ENCODE measurements around the gene MYL11.
"Not testable (repeated sequence)": the region's sequence is repeated elsewhere in the genome, so short reads cannot be mapped to it uniquely, and the experiment has no call there.

Gene MYL11

GRCh38 chr16:30374538-30374937 is at the start of gene MYL11:
TSS of gene MYL11 (plus strand) at chr16:30374802. CDS start at chr16:30374858, 56 bp downstream.
- no peak for DNase-seq

GRCh38 chr16:30334473-30334989 is 40.1 kb upstream of the MYL11 start:
- peak; percentile 34 for DNase-seq

- DNase-seq: peak; percentile 69
Measured at GRCh38 chr16:30335028-30335597, 39.5 kb upstream of the MYL11 start.

GRCh38 chr16:30335598-30336474 is 38.8 kb upstream of the MYL11 start:
- DNase-seq: no peak

- not testable (repeated sequence) for DNase-seq
Measured at GRCh38 chr16:30337964-30338357, 36.6 kb upstream of the MYL11 start.

- not testable (repeated sequence) for DNase-seq
Measured at GRCh38 chr16:30338715-30339114, 35.9 kb upstream of the MYL11 start.

DNA sequence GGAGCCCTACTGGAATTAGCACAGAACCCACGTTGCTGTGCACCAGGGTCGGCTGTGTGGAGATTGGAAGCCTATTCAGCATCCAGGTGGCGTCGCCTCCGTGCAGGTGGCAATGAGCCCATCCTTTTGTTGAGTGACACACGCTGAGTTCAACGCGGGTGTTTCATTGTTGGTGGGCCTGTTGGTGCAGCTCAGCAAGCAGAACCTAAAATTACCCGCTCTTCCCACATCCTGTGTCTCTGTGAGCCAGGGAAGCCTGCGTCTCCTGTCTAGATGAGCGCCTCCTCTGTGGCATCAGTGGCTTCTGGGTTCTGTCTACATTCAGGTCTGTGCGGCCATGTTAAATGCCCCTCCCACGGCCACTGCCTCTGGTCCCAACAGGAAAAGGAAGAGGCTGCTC is 34.0 kb upstream of the MYL11 start:
- no peak for DNase-seq

DNA sequence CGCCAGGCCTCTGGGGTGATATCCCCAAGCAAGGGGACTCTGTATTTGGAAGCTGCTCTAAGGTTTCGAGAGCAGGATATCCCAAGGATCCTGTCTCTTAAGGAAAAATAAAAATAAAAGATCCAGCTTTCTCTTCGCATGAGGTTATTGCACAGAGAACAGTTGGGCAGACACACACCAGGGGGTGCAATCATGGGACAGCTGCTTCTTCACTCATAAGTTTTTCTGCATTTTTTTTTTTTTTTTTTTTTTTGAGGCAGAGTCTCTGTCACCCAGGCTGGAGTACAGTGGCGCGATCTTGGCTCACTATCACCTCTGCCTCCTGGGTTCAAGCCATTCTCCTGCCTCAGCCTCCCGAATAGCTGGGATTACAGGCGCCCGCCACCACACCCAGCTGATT is 32.6 kb upstream of the MYL11 start:
- not testable (repeated sequence) for DNase-seq

GRCh38 chr16:30342751-30343490 is 31.7 kb upstream of the MYL11 start:
- no peak for DNase-seq

DNA sequence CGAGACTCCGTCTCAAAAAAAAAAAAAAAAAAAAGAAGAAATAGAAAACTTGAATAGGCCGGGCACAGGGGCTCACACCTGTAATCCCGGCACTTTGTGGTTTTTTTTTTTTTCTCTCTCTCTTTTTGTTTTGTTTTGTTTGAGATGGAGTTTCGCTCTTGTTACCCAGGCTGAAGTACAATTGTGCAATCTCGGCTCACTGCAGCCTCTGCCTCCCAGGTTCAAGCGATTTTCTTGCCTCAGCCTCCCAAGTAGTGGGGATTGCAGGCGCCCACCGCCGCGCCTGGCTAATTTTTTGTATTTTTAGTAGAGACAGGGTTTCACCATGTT is 31.1 kb upstream of the MYL11 start:
- not testable (repeated sequence) for DNase-seq

DNA sequence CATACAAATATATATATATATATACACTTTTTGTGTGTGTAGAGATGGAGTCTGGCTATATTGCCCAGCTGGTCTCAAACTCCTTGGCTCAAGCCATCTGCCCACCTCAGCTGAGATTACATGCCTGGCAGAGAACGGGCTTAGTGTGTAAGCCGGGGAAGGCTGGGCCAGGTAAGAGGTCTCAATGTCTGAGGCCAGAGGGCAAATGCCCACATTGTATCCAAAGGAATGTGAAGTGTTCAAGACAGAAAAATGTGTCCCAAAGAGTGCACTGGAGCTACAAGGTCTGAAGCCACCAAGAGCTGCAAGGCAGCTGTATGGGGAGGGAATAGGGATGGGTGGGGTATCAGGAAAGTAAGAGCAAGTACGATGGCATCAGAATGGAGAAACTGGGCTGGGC is 28.3 kb upstream of the MYL11 start:
- no peak for DNase-seq

DNA sequence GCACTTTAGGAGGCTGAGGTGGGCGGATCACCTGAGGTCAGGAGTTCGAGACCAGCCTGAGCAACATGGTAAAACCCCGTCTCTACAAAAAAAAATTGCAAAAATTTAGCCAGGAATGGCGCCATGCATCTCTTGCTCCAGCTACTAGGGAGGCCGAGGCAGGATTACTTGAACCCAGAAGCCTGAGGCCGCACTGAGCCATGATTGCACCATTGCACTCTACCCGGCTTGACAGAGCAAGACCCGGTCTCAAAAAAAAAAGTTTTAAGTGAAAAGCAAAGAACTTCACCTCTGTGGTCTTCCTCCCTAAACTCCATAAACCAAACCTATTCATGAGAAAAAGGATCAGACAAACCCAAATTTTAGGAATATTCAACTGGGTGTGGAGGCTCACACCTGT is 26.5 kb upstream of the MYL11 start:
- DNase-seq: no peak

DNA sequence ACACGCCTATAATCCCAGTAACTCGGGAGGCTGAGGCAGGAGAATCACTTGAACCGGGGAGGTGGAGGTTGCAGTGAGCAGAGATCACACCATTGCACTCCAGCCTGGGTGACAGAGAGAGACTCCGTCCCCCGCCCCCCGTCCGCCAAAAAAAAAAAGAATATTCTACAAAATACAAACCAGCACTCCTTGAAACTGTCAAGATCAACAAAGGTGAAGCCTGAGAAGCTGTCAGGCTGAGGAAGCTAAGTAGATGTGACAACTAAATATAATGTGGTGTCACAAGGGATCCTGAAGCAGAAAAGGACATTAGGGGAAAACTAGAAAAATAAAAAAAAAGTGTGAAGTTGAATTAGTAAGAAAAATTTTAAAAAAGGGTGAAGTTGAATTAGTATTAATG is 25.7 kb upstream of the MYL11 start:
- no peak for DNase-seq

- no peak for DNase-seq
Measured at GRCh38 chr16:30349675-30350074, 24.9 kb upstream of the MYL11 start.

DNA sequence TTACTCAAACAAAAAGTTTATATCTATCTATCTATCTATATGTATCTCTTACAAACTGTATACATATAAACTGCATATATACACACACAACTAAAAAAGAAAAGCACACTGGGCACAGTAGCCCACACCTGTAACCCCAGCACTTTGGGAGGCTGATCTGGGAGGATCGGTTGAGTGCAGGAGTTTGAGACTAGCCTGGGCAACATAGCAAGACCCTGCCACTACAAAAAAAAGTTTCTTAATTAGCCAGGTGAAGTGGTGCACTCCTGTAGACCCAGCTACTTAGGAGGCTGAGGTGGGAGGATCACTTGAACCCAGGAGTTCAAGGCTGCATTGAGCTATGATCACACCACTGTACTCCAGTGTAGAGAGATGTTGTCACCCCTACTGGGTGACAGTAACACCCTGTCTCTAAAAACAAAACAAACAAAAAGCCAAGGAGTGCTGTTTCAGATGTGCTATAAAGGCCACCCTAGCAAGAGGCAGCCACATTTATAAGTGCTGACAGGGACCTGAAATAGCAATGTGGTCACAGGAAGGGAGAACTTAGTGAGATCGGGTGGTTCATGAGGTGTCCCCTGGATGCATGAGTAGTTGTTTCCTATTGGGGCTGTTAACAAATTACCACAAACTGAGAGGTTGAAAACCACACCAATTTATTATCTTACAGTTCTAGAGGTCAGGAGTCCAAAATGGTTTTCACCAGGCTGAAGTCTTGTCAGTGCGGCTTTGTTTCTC is 24.3 kb upstream of the MYL11 start:
- no peak for DNase-seq

- DNase-seq: no peak
Measured at GRCh38 chr16:30351001-30351441, 23.6 kb upstream of the MYL11 start.

GRCh38 chr16:30351586-30352419 is 22.8 kb upstream of the MYL11 start:
- DNase-seq: no peak

GRCh38 chr16:30352488-30353401 is 21.9 kb upstream of the MYL11 start:
- DNase-seq: no peak

- DNase-seq: no peak
Measured at GRCh38 chr16:30353438-30354129, 21.0 kb upstream of the MYL11 start.

Measured in NCI-H1105 treated with DMSO at 0.1 percent for 48 hours (cell line).